ENCODE results near the gene HNRNPC. TPM values are rescaled to one million over a fixed set of nuclear protein-coding genes. Genes with fewer than 3 reads are reported as not detected.
"Not testable (repeated sequence)": the region's sequence is repeated elsewhere in the genome, so short reads cannot be mapped to it uniquely, and the experiment has no call there.

The HNRNPC gene
- total RNA-seq, 2 experiments from 2014 or later: 897 to 1,000 TPM

DNA sequence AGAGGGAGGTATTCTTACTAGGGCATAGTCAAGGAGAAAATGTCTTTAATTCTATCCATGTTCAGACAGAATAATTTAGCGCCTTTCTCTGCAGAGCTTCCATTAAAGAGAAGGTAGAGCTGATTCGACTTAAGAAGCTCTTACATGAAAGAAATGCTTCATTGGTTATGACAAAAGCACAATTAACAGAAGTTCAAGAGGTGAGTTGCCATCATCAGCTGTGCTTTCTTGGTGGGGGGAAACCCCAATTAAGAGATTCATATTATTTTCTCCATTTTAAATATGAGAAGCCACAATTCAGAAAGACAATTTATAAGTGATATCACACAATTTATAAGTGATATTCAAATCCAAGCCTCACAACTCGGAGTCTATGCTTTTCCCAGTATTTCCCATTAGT lies 38.4 kb upstream of the HNRNPC start:
- no peak for DNase-seq (ENCODE audit: low spot score)
- POLR2A ChIA-PET: interaction anchor here (0.6 to 1.7 kb wide), 3 partner anchors 13 to 39 kb away, joined by 3 to 4 read pairs (median 3); no protein-coding TSS in a partner anchor
- Histone ChIP-seq H3K27ac (ENCODE audit: low read depth, low read length, poor library complexity, severe bottlenecking) (no peak overlapping the region), H3K79me2 (ENCODE audit: insufficient read depth, low read depth, low read length) (no peaks in the 10 kb centered on the region), H3K36me3 (ENCODE audit: insufficient read depth, low read length) (no peaks in the 10 kb centered on the region), H3K4me2 (ENCODE audit: low read length) (peak overlapping the region; percentile 60), H3K4me3 (ENCODE audit: low read depth, low read length, poor library complexity, severe bottlenecking) (no peak overlapping the region), H3K4me1 (ENCODE audit: insufficient read depth, low read length, poor library complexity, severe bottlenecking) (peaks cover 22% of the 10 kb centered on the region), H3K9me2 (ENCODE audit: insufficient read depth, low read length) (no peaks in the 10 kb centered on the region), H2AFZ (ENCODE audit: low read length) (no peak overlapping the region; the same call in 1 of the 2 replicates), H4K20me1 (ENCODE audit: insufficient read depth, low read length) (no peaks in the 10 kb centered on the region), H3K9me3 (ENCODE audit: low read length) (no peaks in the 10 kb centered on the region)
- TF ChIP-seq, protein P1, sequence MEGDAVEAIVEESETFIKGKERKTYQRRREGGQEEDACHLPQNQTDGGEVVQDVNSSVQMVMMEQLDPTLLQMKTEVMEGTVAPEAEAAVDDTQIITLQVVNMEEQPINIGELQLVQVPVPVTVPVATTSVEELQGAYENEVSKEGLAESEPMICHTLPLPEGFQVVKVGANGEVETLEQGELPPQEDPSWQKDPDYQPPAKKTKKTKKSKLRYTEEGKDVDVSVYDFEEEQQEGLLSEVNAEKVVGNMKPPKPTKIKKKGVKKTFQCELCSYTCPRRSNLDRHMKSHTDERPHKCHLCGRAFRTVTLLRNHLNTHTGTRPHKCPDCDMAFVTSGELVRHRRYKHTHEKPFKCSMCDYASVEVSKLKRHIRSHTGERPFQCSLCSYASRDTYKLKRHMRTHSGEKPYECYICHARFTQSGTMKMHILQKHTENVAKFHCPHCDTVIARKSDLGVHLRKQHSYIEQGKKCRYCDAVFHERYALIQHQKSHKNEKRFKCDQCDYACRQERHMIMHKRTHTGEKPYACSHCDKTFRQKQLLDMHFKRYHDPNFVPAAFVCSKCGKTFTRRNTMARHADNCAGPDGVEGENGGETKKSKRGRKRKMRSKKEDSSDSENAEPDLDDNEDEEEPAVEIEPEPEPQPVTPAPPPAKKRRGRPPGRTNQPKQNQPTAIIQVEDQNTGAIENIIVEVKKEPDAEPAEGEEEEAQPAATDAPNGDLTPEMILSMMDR (conservative IDR thresholded peaks at IDR 0.05; ENCODE audit: low read length): no peak
- TF ChIP-seq EZH2phosphoT487 (IDR thresholded peaks at IDR 0.05; ENCODE audit: borderline replicate concordance, low read depth, low read length): no peak
- intact Hi-C loops (cut with micrococcal nuclease; ENCODE audit: unreplicated experiment): no loop called here
- CTCF ChIA-PET (ENCODE audit: unreplicated experiment): no interaction called here
- no TSS peak for BruUV-seq (replicated peaks)

DNA sequence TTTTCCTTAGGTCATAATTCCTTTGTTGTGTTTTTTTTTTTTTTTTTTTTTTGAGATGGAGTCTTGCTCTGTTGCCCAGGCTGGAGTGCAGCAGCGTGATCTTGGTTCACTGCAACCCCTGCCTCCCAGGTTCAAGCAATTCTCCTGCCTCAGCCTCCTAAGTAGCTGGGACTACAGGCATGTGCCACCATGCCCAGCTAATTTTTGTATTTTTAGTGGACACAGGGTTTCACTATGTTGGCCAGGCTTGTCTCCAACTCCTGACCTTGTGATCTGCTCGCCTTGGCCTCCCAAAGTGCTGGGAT lies 33.5 kb upstream of the HNRNPC start:
- H2AFZ ChIP-seq (ENCODE audit: low read length); CTCF ChIA-PET (ENCODE audit: unreplicated experiment); DNase-seq (ENCODE audit: low spot score); BruUV-seq (replicated peaks); H3K9me2 ChIP-seq (ENCODE audit: insufficient read depth, low read length); H3K9me3 ChIP-seq (ENCODE audit: low read length); intact Hi-C loops (cut with micrococcal nuclease; ENCODE audit: unreplicated experiment); H3K4me2 ChIP-seq (ENCODE audit: low read length); H4K20me1 ChIP-seq (ENCODE audit: insufficient read depth, low read length); H3K36me3 ChIP-seq (ENCODE audit: insufficient read depth, low read length); H3K27ac ChIP-seq (ENCODE audit: low read depth, low read length, poor library complexity, severe bottlenecking); H3K79me2 ChIP-seq (ENCODE audit: insufficient read depth, low read depth, low read length); H3K4me3 ChIP-seq (ENCODE audit: low read depth, low read length, poor library complexity, severe bottlenecking): not testable (repeated sequence)
- peaks cover 16% of the 10 kb centered on the region for H3K4me1 ChIP-seq (ENCODE audit: insufficient read depth, low read length, poor library complexity, severe bottlenecking)
- POLR2A ChIA-PET: interaction anchor here (0.6 to 0.7 kb wide), 2 partner anchors 10 to 15 kb away, joined by 3 read pairs; no protein-coding TSS in a partner anchor

DNA sequence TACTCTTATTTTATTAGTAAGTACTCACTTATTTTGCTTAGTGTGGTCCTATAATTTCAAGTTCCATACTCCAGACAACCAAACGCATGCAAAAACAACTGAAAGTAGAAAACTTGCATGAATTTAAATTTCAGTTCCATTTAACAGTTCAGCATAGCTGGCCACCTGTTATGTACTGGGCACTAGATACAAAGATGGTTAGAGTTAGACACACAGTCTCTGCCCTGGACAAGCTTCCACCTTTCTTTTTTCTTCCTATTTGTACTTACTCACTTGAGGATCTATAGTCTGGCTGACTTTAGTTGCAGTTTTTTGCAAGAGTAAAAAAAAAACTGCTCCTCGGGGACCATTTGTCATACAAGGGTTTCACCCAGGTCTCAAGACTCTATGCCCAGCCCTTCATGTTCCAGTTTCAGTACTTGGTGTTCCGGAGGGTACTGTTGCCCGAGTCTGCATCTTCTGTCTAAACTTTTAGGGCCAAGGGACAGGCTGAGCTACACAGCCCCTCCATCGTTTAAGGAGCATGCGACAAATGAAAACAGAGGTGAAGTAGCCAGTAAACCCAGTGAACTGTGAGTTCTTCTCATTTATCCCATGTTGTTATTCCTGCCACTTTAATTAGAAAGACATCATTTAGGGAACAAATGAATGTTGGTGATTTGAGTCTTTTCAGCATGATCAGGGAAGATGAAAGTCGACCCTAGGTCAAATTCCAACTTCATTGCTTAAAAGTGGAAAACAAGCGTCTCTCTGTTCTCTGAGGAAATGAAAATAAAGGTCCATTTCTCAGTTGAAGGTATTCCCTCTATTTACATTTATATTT lies 33.0 kb upstream of the HNRNPC start:
- Histone ChIP-seq H2AFZ (ENCODE audit: low read length) (peak overlapping the region; percentile 65), H3K9me2 (ENCODE audit: insufficient read depth, low read length) (no peaks in the 10 kb centered on the region), H3K27ac (ENCODE audit: low read depth, low read length, poor library complexity, severe bottlenecking) (no peak overlapping the region), H3K4me3 (ENCODE audit: low read depth, low read length, poor library complexity, severe bottlenecking) (no peak overlapping the region), H3K79me2 (ENCODE audit: insufficient read depth, low read depth, low read length) (no peaks in the 10 kb centered on the region), H3K4me1 (ENCODE audit: insufficient read depth, low read length, poor library complexity, severe bottlenecking) (peaks cover 11% of the 10 kb centered on the region), H3K36me3 (ENCODE audit: insufficient read depth, low read length) (no peaks in the 10 kb centered on the region), H3K4me2 (ENCODE audit: low read length) (no peak overlapping the region; the same call in 1 of the 2 replicates), H4K20me1 (ENCODE audit: insufficient read depth, low read length) (no peaks in the 10 kb centered on the region), H3K9me3 (ENCODE audit: low read length) (no peaks in the 10 kb centered on the region)
- intact Hi-C loops (cut with micrococcal nuclease; ENCODE audit: unreplicated experiment): no loop called here
- CTCF ChIA-PET (ENCODE audit: unreplicated experiment): no interaction called here
- no peak for TF ChIP-seq EZH2phosphoT487 (IDR thresholded peaks at IDR 0.05; ENCODE audit: borderline replicate concordance, low read depth, low read length)
- TF ChIP-seq, protein P1 (conservative IDR thresholded peaks at IDR 0.05; ENCODE audit: low read length): no peak
- BruUV-seq (replicated peaks): no TSS peak
- DNase-seq (ENCODE audit: low spot score): no peak
- POLR2A ChIA-PET: interaction anchor here (0.6 to 0.9 kb wide), 4 partner anchors 10 to 20 kb away, joined by 3 to 5 read pairs (median 3); no protein-coding TSS in a partner anchor

Measured in OCI-LY7 (cell line).